Measurements from ENCODE around the gene GAREM2. TPM values are rescaled to one million over a fixed set of nuclear protein-coding genes. Genes with fewer than 3 reads are reported as not detected.
"Not testable (repeated sequence)": the region's sequence is repeated elsewhere in the genome, so short reads cannot be mapped to it uniquely, and the experiment has no call there.

The GAREM2 gene
- total RNA-seq, 2 donors from 2014 or later: 2.7 to 7.4 TPM

DNA sequence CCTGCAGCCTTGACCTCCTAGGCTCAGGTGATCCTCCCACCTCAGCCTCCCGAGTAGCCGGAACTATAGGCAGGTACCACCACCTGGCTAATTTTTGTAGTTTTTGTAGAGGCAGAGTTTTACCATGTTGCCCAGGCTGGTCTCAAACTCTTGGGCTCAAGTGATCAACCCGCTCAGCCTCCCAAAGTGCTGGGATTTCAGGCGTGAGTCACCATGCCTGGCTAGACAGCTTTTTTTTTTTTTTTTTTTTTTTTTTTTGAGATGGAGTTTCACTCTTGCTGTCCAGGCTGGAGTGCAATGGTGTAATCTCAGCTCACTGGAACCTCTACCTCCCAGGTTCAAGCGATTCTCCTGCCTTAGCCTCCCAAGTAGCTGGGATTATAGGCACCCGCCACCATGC lies 6.3 kb upstream of the GAREM2 start:
- DNase-seq; intact Hi-C loops (cut with DNase I, micrococcal nuclease); ATAC-seq: not testable (repeated sequence)

DNA sequence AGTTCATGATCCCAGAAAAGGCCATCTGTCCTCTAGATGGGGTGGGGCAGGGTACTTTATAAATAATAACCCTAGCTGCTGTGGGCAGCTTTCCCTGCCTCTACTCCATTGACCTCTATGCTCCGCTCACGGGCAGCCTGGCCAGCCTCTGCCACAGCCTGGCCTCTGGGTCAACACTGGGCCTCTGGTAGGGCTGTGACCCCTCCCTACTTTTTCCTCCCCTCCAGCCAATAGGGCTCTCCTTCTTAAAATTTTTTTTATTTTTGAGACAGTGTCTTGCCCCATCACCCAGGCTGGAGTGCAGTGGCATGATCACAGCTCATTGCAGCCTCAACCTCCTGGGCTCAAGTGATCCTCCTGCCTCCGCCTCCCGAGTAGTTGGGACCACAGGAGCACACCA lies 4.1 kb upstream of the GAREM2 start:
- DNase-seq (no peak), ATAC-seq (no peak)
- intact Hi-C loops (cut with DNase I, micrococcal nuclease): no loop called here

- DNase-seq: no peak
- intact Hi-C loops (cut with DNase I, micrococcal nuclease): no loop called here
- no peak for ATAC-seq
Observed at GRCh38 chr2:26169226-26169625, 3.7 kb upstream of the GAREM2 start.

DNA sequence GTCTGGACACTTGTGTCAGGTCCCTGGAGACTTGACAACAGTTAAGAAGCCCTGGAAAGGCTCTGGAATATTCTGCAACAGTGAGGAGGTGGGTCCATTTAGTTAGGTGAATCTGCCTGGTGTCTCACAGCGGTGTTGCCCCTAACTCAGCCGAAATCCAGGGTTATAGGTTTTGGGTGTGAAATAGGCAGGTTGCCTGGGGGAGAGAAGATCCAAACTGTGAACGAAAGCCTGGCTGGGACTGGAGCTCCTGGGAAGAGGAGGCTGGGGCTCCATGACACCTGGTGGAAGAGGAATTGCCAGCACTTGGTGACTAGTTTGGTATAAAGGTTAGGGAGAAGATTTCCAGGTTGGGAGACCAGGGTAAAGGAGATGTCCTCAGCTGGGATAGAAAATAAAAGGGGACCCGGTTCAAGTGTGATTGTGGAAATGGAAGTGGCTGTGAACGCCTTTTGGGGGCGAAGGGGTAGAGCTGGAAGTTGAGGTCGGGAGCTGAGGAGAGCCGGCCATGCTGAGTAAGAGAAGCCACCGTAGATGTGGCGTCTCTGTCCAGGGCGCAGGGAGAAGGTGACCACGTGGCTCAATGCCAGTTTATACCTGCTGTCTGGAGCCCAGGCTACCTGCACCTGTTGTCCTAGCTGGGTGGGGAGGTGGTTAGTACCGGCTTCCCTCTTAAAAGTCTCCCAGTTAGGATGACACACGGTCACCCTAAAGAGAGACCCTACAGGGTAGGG lies 3.0 kb upstream of the GAREM2 start:
- DNase-seq (no peak), ATAC-seq (no peak)
- intact Hi-C loops (cut with DNase I, micrococcal nuclease): no loop called here

GRCh38 chr2:26170795-26171194 lies 2.1 kb upstream of the GAREM2 start:
- intact Hi-C loops (cut with DNase I, micrococcal nuclease): no loop called here
- no peak for DNase-seq
- peak; percentile 60 for ATAC-seq

GRCh38 chr2:26172189-26172870 lies 558 bp upstream of the GAREM2 start:
- ATAC-seq (peak; percentile 23), DNase-seq (no peak)
- intact Hi-C loops (cut with DNase I, micrococcal nuclease): no loop called here

DNA sequence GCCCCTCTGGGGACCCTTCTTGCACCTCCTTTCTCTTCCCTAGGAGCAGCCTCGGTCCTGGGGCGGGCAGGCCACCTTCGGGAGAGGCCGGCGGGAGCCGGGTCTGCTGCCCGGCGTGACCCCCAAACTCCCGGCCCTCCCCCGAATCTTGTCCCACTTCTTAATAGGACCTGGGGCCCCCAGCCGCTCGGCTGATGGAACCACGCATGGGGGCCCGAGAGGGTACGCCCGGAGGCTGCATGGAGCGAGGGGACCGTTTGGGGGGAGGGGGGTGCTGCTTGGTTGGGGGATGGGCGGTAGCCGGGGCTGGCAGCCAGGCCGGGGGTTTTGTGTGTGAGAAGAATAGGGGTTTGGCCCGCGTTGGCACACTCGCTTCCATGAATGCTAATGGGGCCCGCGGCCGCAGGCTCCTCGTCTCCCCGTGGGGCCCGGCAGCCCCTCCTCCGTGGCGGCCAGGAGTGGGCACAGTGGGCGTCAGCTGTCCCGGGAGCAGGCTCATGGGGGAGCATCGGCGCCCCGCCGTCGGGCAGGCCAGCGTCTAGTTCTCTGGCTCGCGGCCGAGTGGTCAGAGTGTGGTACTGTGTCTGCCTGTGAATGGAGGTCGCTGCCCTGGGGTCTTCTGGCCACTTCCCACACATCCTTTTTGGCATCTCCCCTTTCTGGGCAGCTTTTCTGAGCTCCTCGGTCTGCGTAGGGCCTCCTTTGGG lies 1.0 kb downstream of the GAREM2 start:
- ATAC-seq (no peak), DNase-seq (no peak)
- intact Hi-C loops (cut with DNase I, micrococcal nuclease): no loop called here

DNA sequence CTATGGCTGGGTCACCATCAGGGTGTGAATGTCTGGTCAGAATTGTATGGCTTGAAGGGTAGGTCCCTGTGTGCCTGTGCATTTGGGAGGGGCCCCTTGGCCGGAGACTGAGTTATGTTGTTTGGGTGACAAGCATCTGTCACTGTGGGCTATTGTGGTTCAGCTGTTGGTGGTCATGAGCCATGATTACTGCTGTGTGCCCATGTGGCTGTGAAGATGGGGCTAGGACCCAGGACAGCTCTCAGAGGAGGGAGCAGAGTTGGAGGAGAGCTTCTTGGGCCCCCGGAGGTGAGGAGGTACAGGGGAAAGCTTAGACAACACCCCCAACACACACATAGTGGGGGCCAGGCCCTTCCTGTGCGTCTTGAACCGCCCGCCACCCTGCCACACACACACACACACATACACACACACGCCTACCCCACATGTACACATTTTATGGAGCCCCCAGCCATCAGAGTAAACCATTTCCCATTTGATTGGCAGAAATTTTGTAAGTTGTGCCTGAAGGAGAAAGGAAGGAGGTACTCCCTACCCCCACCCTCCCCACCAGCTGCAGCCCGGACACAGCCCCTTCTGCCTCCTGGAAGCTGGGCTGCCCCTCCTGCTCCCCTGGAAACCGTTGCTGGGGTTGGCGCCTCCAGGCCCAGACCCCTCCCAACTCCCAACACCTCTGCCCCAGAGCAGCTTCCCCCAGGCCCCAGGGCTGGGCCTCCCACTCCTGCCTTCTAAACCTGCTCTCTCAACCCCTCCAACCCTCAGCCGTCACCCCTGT lies 2.0 kb downstream of the GAREM2 start:
- no peak for DNase-seq

DNA sequence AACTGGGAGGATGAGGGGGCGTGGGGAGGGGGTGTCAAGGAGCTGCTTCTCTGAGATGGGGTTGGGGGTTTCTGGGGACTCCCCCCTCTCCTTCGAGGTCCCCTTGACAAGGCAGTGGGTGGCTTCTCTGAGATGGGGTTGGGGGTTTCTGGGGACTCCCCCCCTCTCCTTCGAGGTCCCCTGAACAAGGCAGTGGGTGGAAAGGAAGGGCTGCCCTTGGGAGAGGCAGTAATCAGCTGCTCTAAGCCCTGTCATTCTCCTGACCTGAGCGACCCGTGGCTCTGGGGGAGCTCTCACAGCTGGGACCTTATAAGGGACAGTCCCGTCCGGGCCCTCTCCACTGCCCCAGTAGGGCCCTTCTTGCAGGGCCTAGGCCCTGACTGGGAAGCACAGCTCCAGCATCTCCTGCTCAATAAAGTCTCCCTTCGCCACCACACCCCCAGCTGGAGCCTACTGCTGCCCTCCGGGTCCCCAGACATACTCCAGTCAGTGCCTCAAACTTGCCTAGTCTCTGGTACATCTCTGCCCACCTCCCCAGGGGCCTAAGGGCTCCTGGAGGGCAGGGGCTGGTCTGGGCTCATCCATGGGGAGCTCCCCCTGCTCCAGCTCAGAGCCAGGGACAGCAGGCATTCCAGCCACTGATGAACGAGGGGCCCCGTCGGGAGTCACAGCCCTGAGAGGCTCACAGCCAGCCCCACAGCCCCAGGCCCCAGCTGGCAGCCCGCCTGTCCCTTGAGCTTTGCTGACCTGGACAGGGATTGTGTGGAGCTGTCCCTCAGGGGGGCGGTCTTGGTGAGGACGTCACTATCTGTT lies 2.8 kb downstream of the GAREM2 start:
- intact Hi-C loops (cut with DNase I, micrococcal nuclease): no loop called here
- DNase-seq: no peak
- no peak for ATAC-seq

More for the DNA sequence above, 2.0 kb downstream of the GAREM2 start:
- intact Hi-C loops (cut with DNase I, micrococcal nuclease): no loop called here
- no peak for ATAC-seq

- intact Hi-C loops (cut with DNase I, micrococcal nuclease): no loop called here
- DNase-seq (no peak), ATAC-seq (no peak)
Observed at GRCh38 chr2:26176279-26176615, 3.4 kb downstream of the GAREM2 start.

GRCh38 chr2:26177122-26177521 lies 4.2 kb downstream of the GAREM2 start:
- ATAC-seq (no peak), DNase-seq (no peak)
- intact Hi-C loops (cut with DNase I, micrococcal nuclease): no loop called here

DNA sequence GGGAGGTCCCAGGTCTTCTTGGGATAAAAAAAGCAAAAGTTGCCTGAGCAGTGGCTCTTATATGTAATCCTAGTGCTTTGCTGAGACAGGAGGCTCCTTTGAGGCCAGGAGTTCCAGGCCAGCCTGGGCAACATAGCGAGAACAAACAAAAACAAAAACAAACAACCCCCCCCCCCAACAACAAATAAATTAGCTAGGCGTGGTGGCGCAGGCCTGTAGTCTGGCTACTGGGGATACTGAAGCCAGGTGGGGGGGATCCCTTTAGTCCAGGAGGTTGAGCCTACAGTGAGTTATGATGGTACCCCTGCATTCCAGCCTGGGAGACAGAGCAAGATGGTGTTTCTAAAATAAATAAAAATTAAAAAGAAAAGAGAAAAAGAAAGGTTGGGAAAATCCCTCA lies 5.4 kb downstream of the GAREM2 start:
- DNase-seq: no peak
- no peak for ATAC-seq
- intact Hi-C loops (cut with DNase I, micrococcal nuclease): no loop called here

DNA sequence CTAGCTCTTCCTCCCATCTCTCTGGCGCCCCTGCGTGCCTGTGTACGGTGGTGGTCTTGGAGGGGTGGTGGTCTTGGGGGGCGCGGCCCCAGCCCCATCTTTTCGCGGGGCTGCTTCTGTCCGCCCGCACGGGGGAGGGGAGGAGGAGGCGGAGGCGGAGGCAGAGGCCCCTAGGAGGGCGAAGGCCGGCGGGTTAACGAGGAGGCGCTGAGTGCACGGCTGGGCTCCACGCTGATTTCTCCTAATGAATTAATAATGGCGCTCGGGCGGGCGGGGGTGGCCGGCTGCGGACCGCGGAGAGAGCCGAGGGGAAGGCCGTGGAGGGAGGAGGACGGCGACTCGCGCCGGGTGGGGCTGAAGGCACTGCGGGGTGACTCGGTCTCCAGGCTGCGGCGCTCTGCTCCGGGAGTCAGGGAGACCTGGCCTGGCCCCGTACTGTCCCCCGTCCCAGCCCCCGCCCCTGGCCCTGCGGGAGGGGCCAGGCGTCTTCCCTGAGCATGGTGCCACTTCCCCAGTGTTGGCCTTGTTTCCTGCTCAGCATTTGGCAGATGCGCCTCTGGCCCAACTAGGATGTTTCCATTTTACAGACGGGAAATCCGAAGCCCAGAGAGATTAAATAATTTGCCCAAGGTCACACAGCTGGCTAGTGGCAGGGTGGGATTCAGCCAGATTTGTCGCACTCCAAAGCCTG lies 6.0 kb downstream of the GAREM2 start:
- DNase-seq (peak in 1 of 2 donors; percentile 45), ATAC-seq (peak; percentile 75)
- intact Hi-C loops (cut with DNase I, micrococcal nuclease): no loop called here

- DNase-seq (no peak), ATAC-seq (no peak)
- intact Hi-C loops (cut with DNase I, micrococcal nuclease): no loop called here
Observed at GRCh38 chr2:26179446-26179913, 6.6 kb downstream of the GAREM2 start.

GRCh38 chr2:26182441-26182840 lies 9.6 kb downstream of the GAREM2 start:
- ATAC-seq: no peak
- DNase-seq: no peak
- intact Hi-C loops (cut with DNase I, micrococcal nuclease): no loop called here

DNA sequence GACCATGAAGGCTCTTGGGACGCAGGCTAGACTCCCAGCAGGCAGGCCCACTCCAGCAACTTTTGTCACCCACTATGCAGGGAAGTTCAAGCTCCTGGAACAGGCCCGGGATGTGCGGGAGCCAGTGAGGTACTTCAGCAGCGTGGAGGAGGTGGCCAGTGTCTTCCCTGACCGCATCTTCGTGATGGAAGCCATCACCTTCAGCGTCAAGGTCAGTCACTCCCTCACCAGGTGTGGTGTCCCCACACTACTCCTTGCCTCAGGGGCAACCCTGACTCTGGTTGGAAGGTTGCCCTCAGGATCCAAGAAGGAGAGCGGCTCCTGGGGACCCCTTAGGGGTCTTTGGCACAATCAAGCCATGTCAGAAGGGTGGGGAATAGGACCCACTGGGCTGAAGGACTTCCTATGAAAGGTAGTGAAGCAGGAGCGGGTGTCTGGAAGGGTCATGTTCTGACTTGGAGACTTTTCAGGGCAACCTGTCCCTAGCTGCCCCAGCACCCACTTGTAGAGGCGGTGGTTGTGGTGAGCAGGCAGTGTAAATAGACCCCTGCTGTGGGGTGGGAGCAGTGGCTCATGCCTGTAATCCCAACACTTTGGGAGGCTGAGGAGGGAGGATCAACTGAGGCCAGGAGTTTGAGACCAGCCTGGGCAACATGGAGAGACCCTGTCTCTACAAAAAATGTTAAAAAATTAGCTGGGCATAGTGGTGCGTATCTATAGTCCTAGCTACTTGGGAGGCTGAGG lies 10.2 kb downstream of the GAREM2 start:
- intact Hi-C loops (cut with DNase I, micrococcal nuclease): no loop called here
- DNase-seq: no peak
- no peak for ATAC-seq

GRCh38 chr2:26184121-26184520 lies 11.2 kb downstream of the GAREM2 start:
- no peak for DNase-seq
- intact Hi-C loops (cut with DNase I, micrococcal nuclease): no loop called here
- ATAC-seq: no peak
